GM21423 (cell line): ENCODE measurements around the gene PDGFD.

Experiments used
- ATAC-seq: cut with Tn5 transposase; IDR thresholded peaks from one replicate; pipeline ENCODE4 v1.9.1; 2021; ENCODE audit warnings: mild to moderate bottlenecking, moderate library complexity; ENCODE audit not compliant: unreplicated experiment

PDGFD gene

DNA sequence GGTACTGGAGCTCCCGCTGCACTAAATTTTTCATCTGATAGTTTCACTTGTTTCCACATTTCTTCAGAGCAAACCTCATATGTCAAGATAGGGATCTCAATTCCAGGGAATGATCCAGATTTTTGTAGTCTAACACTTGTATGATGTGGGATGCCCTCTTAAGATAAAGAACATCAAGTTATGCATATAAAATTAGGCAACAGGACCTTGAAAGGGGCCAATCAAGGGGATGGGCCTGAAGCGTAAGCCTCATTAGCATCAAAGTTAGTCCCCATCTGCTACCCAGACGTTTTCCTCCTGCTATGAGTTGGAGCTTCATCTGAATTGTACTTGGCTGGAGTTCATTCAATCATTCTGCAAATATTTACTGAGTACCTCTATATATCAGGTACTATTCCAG lies 17.5 kb downstream of the PDGFD start:
- ATAC-seq, result no peak

DNA sequence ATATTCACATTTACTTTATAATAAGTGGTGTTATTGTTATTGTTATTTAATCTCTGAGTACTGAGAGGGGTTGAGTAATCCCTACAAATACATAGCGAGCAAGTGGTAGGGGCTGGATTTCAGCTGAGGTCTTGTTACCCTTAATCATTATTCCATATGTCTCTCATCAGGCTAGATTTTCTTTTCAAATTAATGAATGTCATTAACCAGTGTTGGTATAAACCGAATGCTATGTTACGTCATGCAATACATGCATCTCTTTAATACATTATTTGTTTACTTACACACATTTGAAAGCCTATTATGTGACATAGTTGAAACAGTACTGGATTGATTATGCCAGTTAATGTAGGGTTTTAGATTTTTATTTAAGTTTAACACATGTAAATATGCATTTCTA lies 18.9 kb downstream of the PDGFD start:
- ATAC-seq, result no peak

- no peak for ATAC-seq
Observed at GRCh38 chr11:104142698-104143097, 21.2 kb downstream of the PDGFD start.

- no peak for ATAC-seq
Observed at GRCh38 chr11:104136861-104137260, 27.1 kb downstream of the PDGFD start.

DNA sequence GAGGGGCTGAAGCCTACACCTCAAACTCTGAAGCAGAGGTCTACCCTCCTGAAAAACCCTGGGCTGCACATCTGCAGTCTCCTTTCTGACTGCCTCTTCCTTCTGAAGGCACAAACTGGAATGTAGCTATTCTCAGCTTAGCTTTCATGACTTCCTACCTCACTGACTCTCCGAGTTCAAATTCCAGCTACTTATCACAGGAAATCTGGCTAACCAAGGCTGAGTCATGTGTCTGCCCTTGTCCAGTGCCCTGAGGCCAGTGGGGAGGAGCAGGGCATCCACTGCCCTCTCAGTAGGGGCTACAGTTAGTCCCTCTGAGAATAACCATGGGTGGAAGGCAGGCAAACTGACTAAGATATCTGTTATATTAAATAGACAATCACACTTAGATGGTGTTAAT lies 29.2 kb downstream of the PDGFD start:
- ATAC-seq, result no peak

GRCh38 chr11:104130161-104130560 lies 33.8 kb downstream of the PDGFD start:
- ATAC-seq, result no peak

DNA sequence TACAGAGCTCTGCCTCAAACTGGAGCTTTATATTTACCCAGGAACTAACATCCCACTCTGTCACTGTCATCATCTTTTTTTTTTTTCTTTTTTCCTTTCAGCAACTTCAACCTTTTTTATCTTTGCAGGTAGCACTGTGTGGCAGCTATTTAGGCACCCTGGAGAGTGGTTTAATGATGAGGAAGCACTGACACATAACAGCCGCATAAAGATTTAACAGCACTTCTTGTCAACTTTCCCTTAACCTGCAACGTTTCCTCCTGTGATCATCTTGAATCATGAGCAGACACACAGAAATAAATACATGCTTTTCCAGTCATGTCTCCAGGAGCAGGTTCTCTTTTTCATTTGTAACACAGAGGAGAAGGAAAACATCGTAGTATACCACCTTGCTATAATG lies 34.8 kb downstream of the PDGFD start:
- ATAC-seq, result no peak

DNA sequence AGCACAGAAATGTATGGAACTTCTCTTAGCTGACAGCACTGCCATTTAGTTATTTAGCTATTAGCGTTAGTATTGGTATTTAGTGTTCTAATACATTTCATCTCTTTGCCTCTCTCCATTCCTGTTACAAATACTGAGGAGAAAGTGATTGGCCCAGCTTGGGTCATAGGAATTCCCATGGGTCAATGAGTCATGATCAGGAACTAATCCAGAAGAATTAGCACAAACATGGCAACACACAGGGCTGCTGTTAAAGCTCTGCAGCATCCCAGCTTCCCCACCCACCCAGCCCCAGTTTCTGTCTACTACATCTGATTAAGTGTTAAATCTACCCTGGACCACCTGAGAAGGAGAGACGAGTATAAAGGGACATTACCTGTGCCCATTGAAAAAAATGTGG lies 36.1 kb downstream of the PDGFD start:
- ATAC-seq, result no peak

DNA sequence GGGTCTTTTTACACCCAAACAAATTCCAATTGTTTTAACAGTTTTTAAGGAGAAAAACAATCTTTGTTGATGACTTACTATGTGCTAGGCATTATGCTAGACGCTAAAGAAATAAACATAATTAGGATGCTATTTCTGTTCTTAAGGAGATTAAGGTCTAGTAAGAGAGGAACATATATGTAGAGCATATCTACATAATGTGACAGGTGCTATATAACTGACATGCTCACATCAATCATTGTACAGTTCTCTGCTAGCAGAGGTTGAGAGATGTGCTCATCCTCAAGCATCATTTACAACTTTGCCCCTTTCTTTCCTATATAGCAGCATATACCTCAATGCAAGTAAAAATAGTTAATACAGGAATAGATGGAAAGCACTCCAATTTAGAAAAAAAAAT lies 37.5 kb downstream of the PDGFD start:
- no peak for ATAC-seq

GRCh38 chr11:104124979-104125378 lies 39.0 kb downstream of the PDGFD start:
- ATAC-seq, result peak; percentile 72

GRCh38 chr11:104122836-104123235 lies 41.1 kb downstream of the PDGFD start:
- no peak for ATAC-seq

DNA sequence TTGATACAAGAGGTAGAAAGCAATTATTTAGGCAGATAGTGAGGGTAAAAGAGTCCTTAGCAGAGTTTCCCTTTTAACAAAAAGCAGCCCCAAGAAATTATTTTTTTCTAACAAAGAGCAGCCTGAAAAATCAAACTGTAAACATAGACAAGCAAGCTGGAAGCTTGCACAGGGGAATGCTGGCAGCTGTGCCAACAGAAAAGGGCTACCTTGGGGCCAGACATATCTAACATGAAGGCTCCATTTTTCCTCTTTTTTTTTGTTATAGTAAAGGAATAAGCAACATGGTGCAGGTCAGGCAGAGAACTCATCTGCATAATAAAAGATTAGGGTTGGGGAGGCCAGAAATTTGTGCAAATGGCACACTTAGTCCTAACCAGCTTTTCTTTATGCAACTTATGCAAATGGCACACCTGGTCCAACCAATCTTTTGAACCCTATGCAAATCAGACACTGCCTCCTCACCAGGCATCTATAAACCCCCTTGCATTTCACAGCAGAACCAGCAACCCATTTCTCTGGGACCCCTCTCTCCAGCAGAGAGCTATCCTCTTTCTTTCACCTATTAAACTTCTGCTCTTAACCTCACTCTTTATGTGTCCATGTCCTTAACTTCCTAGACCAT lies 41.8 kb downstream of the PDGFD start:
- ATAC-seq, result no peak

GRCh38 chr11:104120493-104121137 lies 43.3 kb downstream of the PDGFD start:
- no peak for ATAC-seq

- ATAC-seq, result no peak
Observed at GRCh38 chr11:104118105-104118744, 45.7 kb downstream of the PDGFD start.

DNA sequence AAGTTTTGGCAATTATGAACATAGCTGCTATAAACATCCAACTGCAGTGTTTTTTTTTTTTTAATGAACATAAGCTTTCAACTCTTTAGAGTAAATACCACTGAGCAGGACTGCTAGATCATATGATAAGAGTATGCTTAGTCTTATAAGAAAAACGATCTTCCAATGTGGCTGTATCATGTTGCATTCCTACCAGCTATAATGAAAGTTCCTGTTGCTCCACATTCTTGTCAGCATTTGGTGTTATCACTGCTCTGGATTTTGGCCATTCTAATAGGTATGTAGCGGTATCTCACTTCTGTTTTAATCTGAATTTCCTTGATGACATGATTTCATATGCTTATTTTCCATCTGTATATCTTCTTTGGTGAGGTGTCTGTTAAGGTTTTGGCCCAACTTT lies 50.4 kb downstream of the PDGFD start:
- no peak for ATAC-seq

DNA sequence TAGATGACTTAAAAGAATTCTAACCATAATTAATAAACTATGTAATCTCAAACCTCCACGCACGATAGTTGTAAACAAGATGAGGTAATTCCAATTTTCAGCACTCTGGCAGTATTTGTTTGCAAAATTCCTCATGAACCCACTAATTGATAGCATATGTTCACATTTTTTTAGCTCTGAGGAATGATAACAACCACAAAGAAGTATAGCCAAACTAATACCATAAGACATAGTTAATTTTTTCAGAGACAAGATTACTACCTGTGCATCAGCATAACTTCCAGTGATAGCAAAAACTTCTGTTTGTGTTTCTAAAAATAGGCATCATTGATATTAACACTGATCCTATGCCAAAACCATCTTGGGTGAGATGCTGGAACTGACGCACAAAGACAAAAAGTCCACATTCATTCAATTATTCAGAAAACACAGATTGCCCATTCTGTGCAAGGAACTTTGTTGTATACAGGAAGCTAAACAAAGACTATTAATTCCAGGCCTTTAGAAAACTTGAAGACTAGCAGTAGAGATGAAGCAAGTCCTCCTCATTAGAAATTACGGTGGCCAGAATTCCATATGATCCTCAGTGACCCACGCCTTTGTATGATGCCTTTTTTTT lies 57.7 kb downstream of the PDGFD start:
- ATAC-seq, result no peak

DNA sequence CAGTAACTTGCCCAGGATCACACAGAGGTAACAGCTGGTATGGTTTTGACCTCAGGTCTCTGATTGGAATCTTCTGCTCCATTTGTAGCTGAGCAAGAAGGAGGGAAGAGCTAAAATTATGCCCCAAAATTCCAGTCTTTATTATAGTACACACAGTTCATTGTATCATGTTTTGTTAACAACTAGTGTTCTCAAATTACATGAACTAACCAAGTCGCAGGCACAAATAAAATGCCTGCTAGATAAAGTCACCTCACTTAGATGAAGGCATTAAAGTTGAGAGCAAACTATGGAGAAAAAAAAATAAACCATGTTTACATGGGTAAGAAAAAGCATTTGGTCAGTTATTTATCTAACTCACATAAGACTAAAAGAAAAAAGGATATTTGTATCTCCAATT lies 58.8 kb downstream of the PDGFD start:
- ATAC-seq, result no peak

GRCh38 chr11:104104664-104105063 lies 59.3 kb downstream of the PDGFD start:
- ATAC-seq, result no peak

GRCh38 chr11:104104201-104104600 lies 59.7 kb downstream of the PDGFD start:
- no peak for ATAC-seq

- ATAC-seq, result no peak
Observed at GRCh38 chr11:104098555-104098954, 65.4 kb downstream of the PDGFD start.

DNA sequence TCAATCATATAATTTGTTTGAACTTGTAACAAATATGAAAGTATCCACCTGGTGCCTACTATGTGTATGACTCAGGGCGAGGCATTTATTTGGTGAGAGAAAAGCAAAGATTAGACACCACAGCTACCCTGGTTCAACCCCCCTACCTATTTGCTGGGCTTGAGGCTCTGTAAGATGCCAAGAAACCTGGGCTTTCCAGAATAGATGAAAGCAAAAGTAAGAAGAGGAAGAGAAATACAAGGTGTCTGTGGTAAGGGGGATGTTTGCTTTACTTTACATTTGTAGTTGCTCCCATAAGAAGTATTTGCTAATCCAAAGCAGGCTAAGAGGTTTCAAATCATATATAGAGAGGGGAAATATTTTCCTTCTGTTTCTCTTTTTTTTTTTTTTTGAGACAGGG lies 65.8 kb downstream of the PDGFD start:
- ATAC-seq, result no peak

- ATAC-seq, result no peak
Observed at GRCh38 chr11:104096900-104097299, 67.0 kb downstream of the PDGFD start.
